T-helper 17 cell (primary cell): Measurements from ENCODE around the gene PLXDC2. TPM values are rescaled to one million over a fixed set of nuclear protein-coding genes. Genes with fewer than 3 reads are reported as not detected.

Source experiments
- ATAC-seq: fragments of 150-1000 bp; cut with Tn5 transposase; 2 replicates; pipeline ENCODE4 v1.10.0; 2021; ENCODE audit warnings: mild to moderate bottlenecking, moderate library complexity
- DNase-seq, 3 donors: peaks; one replicate each; pipeline versions ENCODE4 v3.0.0 to v3.0.0-alpha.2; 2020 to 2021
- H3K9me3 ChIP-seq: one replicate; pipeline ENCODE4 v1.7.0; 2013; ENCODE audit warnings: low read length, mild to moderate bottlenecking; ENCODE audit not compliant: control insufficient read depth, poor library complexity, severe bottlenecking
- H3K27ac Mint-ChIP-seq: one replicate; pipeline ENCODE4 v1.8.0; 2022; ENCODE audit warnings: mild to moderate bottlenecking, moderate library complexity, mixed read lengths
- H3K27me3 Mint-ChIP-seq: one replicate; pipeline ENCODE4 v1.8.0; 2022; ENCODE audit warnings: mixed read lengths
- H3K36me3 Mint-ChIP-seq: one replicate; pipeline ENCODE4 v1.8.0; 2022; ENCODE audit warnings: low read depth, mixed read lengths
- H3K4me1 Mint-ChIP-seq: one replicate; pipeline ENCODE4 v1.8.0; 2022; ENCODE audit warnings: mild to moderate bottlenecking, mixed read lengths
- H3K4me3 Mint-ChIP-seq: one replicate; pipeline ENCODE4 v1.8.0; 2022; ENCODE audit warnings: mild to moderate bottlenecking, moderate library complexity, mixed read lengths
- total RNA-seq, 4 donors: library from RNA in 2 of 4; stranded (reverse) in 2 of 4; gene quantifications; one replicate each; pipeline ENCODE4 v1.2.3 and lab custom pipeline; 2022 to 2026

Gene PLXDC2
- total RNA-seq, 2 donors from 2014 or later: 3.0 to 11.8 TPM

DNA sequence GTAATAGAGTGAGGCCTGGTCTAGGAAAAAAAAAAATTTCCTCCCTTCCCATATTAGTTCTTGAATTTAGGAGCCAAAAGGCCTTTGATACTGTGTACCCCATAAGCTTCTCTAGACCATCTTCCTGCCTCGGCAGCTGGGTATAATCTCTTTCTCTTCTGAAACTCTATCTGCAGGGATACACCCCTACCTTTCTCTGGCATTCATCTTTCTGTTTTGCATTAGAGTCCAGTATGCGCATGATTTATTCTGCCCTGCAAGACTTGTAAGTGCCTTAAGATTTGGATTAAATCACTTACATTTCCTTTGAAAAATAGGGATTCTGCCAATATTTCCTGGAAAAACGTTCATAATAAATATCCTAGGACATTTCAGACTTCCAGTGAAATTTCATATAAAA lies 431.2 kb downstream of the PLXDC2 start:
- Mint-ChIP-seq H3K27ac (no peak overlapping the region), H3K27me3 (no peaks in the 10 kb centered on the region), H3K4me1 (no peaks in the 10 kb centered on the region), H3K4me3 (no peak overlapping the region), H3K36me3 (no peaks in the 10 kb centered on the region)
- H3K9me3 ChIP-seq: no peaks in the 10 kb centered on the region
- ATAC-seq (no peak), DNase-seq (no peak)

DNA sequence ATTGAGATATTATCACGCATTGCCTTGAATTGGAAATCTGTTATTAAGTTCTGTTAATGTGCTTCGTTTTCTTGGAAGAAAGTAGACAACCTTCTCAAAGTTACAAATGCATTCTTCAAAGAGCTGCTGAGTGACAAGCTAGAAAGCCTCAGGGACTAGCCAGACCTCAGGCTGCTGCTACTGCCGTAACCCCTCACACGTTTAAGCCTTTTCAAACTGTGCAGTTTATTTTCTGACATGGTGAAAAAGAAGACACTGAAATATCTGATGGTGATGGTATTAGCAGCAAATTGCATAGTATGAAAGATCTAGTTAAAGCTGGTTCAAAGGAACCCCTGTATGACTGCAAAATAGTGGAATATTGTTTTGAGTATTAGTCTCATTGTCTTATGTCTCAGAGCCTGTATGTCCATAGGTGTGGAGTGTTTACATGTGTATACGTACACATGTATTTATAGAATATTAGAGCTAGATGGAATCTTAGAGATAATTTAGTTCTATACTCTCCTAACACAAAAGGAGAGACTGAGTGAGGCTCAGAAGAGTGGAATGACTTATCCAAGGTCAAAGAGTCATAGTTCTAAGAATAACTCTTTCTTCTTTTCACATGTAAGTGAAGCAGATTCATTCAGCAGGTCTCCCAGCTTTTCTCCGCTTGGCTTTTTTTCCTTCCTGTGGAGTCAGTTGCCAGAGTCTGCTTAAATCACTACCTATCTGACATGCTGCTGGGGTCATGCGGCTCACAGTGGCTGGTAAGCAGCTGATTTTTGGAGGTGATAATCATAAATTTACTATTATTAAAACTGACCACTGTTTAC lies 431.9 kb downstream of the PLXDC2 start:
- no peaks in the 10 kb centered on the region for H3K9me3 ChIP-seq
- no peak overlapping the region for H3K27ac Mint-ChIP-seq
- no peaks in the 10 kb centered on the region for H3K4me1 Mint-ChIP-seq
- no peak overlapping the region for H3K4me3 Mint-ChIP-seq
- DNase-seq: no peak
- ATAC-seq: no peak
- no peaks in the 10 kb centered on the region for H3K27me3 Mint-ChIP-seq
- no peaks in the 10 kb centered on the region for H3K36me3 Mint-ChIP-seq

- no peak overlapping the region for H3K4me3 Mint-ChIP-seq
- H3K36me3 Mint-ChIP-seq: no peaks in the 10 kb centered on the region
- H3K9me3 ChIP-seq: no peaks in the 10 kb centered on the region
Observed at GRCh38 chr10:20254078-20254477, 437.8 kb downstream of the PLXDC2 start.

GRCh38 chr10:20254497-20254896 lies 438.3 kb downstream of the PLXDC2 start:
- no peaks in the 10 kb centered on the region for H3K9me3 ChIP-seq
- Mint-ChIP-seq H3K4me1 (no peaks in the 10 kb centered on the region), H3K27ac (no peak overlapping the region)

More at GRCh38 chr10:20254078-20254477, 437.8 kb downstream of the PLXDC2 start:
- DNase-seq (no peak), ATAC-seq (no peak)
- no peaks in the 10 kb centered on the region for H3K27me3 Mint-ChIP-seq
- no peaks in the 10 kb centered on the region for H3K4me1 Mint-ChIP-seq
- H3K27ac Mint-ChIP-seq: no peak overlapping the region

DNA sequence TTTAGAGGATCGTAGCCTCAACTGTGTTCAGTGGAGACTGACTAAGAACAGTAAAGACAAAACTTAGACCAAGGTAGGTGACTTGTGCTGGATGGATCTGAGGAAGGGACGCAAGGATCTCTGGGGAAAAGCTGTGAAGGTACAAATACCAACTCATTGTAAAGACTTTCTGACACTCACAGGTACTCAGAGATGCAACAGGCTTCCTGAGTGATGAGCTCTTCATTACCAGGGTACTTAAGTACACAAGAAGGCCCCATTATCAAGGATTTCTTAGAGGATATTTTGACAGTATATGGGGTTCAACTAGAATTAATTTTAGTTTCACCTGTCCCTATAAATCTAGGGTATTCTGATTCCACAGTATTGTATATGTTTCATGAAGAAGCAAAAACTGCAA lies 440.7 kb downstream of the PLXDC2 start:
- no peak overlapping the region for H3K4me3 Mint-ChIP-seq
- no peaks in the 10 kb centered on the region for H3K27me3 Mint-ChIP-seq
- no peak overlapping the region for H3K27ac Mint-ChIP-seq
- no peaks in the 10 kb centered on the region for H3K9me3 ChIP-seq
- H3K36me3 Mint-ChIP-seq: no peaks in the 10 kb centered on the region
- no peak for DNase-seq
- ATAC-seq: no peak
- H3K4me1 Mint-ChIP-seq: no peaks in the 10 kb centered on the region

More at GRCh38 chr10:20254497-20254896, 438.3 kb downstream of the PLXDC2 start:
- no peak for DNase-seq
- H3K27me3 Mint-ChIP-seq: no peaks in the 10 kb centered on the region
- no peaks in the 10 kb centered on the region for H3K36me3 Mint-ChIP-seq
- H3K4me3 Mint-ChIP-seq: no peak overlapping the region
- ATAC-seq: no peak

- no peaks in the 10 kb centered on the region for H3K4me1 Mint-ChIP-seq
- H3K27me3 Mint-ChIP-seq: no peaks in the 10 kb centered on the region
- no peaks in the 10 kb centered on the region for H3K9me3 ChIP-seq
- H3K4me3 Mint-ChIP-seq: no peak overlapping the region
- no peak overlapping the region for H3K27ac Mint-ChIP-seq
- no peak for DNase-seq
- ATAC-seq: no peak
- no peaks in the 10 kb centered on the region for H3K36me3 Mint-ChIP-seq
Observed at GRCh38 chr10:20257422-20257821, 441.2 kb downstream of the PLXDC2 start.

DNA sequence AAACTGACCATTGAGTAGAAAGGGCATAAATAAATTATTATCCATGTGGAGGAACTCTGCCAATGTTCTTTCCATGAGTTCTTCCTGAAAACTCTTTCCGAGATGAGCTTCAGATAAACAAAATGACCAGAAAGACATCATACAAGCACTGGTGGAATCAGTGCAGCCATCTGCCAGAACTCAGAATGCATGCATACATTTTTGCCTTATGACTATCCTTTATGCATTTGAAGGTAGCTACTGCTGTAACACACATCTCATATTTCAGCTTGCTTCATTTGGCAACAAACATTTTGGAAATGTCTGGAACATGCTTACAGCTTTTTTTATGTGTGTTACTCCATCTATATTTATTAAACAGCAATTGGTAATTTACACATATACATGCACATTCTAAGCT lies 448.9 kb downstream of the PLXDC2 start:
- DNase-seq (no peak), ATAC-seq (no peak)
- no peaks in the 10 kb centered on the region for H3K36me3 Mint-ChIP-seq
- H3K4me3 Mint-ChIP-seq: no peak overlapping the region
- no peak overlapping the region for H3K27ac Mint-ChIP-seq
- H3K27me3 Mint-ChIP-seq: no peaks in the 10 kb centered on the region
- H3K4me1 Mint-ChIP-seq: no peaks in the 10 kb centered on the region
- no peaks in the 10 kb centered on the region for H3K9me3 ChIP-seq

- no peak overlapping the region for H3K4me3 Mint-ChIP-seq
- H3K27ac Mint-ChIP-seq: no peak overlapping the region
- H3K36me3 Mint-ChIP-seq: no peaks in the 10 kb centered on the region
- H3K27me3 Mint-ChIP-seq: no peaks in the 10 kb centered on the region
- H3K4me1 Mint-ChIP-seq: no peaks in the 10 kb centered on the region
- no peaks in the 10 kb centered on the region for H3K9me3 ChIP-seq
- ATAC-seq (no peak), DNase-seq (no peak)
Observed at GRCh38 chr10:20267734-20268133, 451.5 kb downstream of the PLXDC2 start.

DNA sequence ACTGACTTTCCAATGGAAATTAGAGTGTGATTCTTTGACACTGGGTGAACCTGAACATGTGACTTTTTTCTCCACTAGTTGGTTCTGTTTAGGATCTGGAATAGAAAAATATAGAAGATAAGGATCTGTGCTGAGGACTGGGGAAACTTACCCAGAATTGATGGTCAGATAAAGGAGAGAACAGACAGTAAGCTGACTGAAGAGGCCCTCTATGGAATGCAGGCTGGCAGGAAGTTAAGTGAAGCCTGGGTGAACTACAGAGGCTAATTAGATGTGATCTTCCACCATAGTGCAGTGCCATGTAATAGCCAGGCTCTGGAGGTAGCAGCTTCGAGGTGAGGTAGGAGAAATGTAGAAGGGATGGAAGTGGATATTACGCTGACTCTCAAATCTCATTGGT lies 455.3 kb downstream of the PLXDC2 start:
- no peak overlapping the region for H3K4me3 Mint-ChIP-seq
- no peaks in the 10 kb centered on the region for H3K27me3 Mint-ChIP-seq
- no peaks in the 10 kb centered on the region for H3K9me3 ChIP-seq
- no peaks in the 10 kb centered on the region for H3K36me3 Mint-ChIP-seq
- no peak overlapping the region for H3K27ac Mint-ChIP-seq
- no peaks in the 10 kb centered on the region for H3K4me1 Mint-ChIP-seq
- ATAC-seq (no peak), DNase-seq (no peak)

DNA sequence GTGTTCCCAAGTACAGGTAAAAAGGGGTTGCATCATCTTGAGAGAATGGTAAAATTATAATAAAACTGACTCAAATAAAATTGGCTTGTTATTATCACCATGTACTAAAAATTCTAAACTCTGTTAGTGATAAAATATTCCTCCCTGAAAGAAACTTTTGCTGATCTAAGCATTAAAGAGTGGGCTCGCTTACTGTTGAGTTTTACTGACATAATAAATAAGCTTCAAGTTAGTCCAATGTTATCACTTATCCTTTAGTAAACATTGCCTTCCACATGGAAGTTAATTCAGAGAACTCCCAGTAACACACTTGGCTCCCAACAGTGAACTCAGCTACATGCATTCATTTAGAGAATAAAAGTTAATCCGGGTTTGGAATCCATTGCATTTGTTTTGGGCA lies 456.4 kb downstream of the PLXDC2 start:
- no peaks in the 10 kb centered on the region for H3K4me1 Mint-ChIP-seq

GRCh38 chr10:20274571-20274970 lies 458.3 kb downstream of the PLXDC2 start:
- no peaks in the 10 kb centered on the region for H3K36me3 Mint-ChIP-seq
- H3K4me1 Mint-ChIP-seq: no peaks in the 10 kb centered on the region
- H3K9me3 ChIP-seq: no peaks in the 10 kb centered on the region
- ATAC-seq (no peak), DNase-seq (no peak)
- no peak overlapping the region for H3K27ac Mint-ChIP-seq
- no peak overlapping the region for H3K4me3 Mint-ChIP-seq
- H3K27me3 Mint-ChIP-seq: no peaks in the 10 kb centered on the region

More for the DNA sequence above, 456.4 kb downstream of the PLXDC2 start:
- DNase-seq: no peak
- Mint-ChIP-seq H3K27me3 (no peaks in the 10 kb centered on the region), H3K4me3 (no peak overlapping the region), H3K36me3 (no peaks in the 10 kb centered on the region), H3K27ac (no peak overlapping the region)
- H3K9me3 ChIP-seq: no peaks in the 10 kb centered on the region
- no peak for ATAC-seq

GRCh38 chr10:20276127-20276979 lies 460.1 kb downstream of the PLXDC2 start:
- no peaks in the 10 kb centered on the region for H3K4me1 Mint-ChIP-seq
- no peaks in the 10 kb centered on the region for H3K27me3 Mint-ChIP-seq
- ATAC-seq: no peak
- no peaks in the 10 kb centered on the region for H3K36me3 Mint-ChIP-seq
- DNase-seq: no peak
- H3K27ac Mint-ChIP-seq: no peak overlapping the region
- no peaks in the 10 kb centered on the region for H3K9me3 ChIP-seq
- H3K4me3 Mint-ChIP-seq: no peak overlapping the region

GRCh38 chr10:20277820-20278219 lies 461.6 kb downstream of the PLXDC2 start:
- H3K36me3 Mint-ChIP-seq: no peaks in the 10 kb centered on the region
- no peak overlapping the region for H3K4me3 Mint-ChIP-seq
- H3K4me1 Mint-ChIP-seq: no peaks in the 10 kb centered on the region
- H3K27me3 Mint-ChIP-seq: no peaks in the 10 kb centered on the region
- DNase-seq: no peak
- no peak overlapping the region for H3K27ac Mint-ChIP-seq
- no peaks in the 10 kb centered on the region for H3K9me3 ChIP-seq
- no peak for ATAC-seq
